Astrocyte (in vitro differentiated cells and primary cell): ENCODE measurements around the gene NPY2R.

ENCODE experiments used
- CTCF ChIP-seq: IDR thresholded peaks from 2 replicates; pipeline ENCODE4 v1.5.1; 2011; ENCODE audit warnings: low read depth, mild to moderate bottlenecking, inconsistent platforms, low read length, moderate library complexity; ENCODE audit not compliant: insufficient read depth
- EZH2 ChIP-seq: IDR thresholded peaks from 2 replicates; pipeline ENCODE4 v1.6.1; 2012; ENCODE audit warnings: mild to moderate bottlenecking, low read length, inconsistent platforms; ENCODE audit not compliant: insufficient read depth

DNA sequence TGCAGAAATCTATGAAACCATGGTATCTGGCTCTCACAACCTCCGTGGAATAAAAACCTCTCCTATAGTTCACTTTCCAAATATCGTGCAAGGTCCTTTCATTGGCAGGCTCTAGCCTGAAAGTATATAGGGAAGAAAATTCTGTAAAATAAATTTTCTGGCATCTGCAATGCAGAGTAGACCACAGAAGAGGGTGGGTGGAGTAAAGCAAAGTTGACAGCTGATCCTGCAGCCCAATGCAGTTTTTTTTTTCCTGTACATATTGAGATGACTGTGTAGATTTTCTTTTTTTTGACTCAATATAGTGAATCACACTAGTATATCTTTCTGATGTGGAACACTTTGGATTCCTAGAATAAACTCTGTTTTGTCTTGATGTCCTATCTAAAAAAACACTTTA, 56.7 kb downstream of the NPY2R start:
- TF ChIP-seq CTCF = no peak
- no peak for TF ChIP-seq EZH2
